MCF 10A (cell line): ENCODE results near the gene FOXF1. TPM values are rescaled to one million over a fixed set of nuclear protein-coding genes. Genes with fewer than 3 reads are reported as not detected.

ENCODE experiments used
- BruUV-seq: library from RNA; stranded (reverse); fragments of 400-500 nt; replicated peaks from 2 replicates; lab custom pipeline; 2021; lab: Mats Ljungman, UMichigan
- CTCF ChIA-PET: fragments of 300-600 bp; sonication (Branson Sonifier 250); formaldehyde crosslinking; extraction: SDS; loops from one replicate; lab custom pipeline; 2021; ENCODE audit warnings: antibody characterized with exemption, inconsistent platforms; lab: Yijun Ruan, JAX
- POLR2A ChIA-PET: fragments of 300-600, 350-650 bp; sonication (Branson Sonifier 250); formaldehyde crosslinking; extraction: SDS; loops from one replicate; lab custom pipeline; 2020; ENCODE audit warnings: antibody characterized with exemption, inconsistent platforms; lab: Yijun Ruan, JAX
- DNase-seq: peaks from one replicate; pipeline ENCODE4 v3.0.0-alpha.2; 2018; ENCODE audit not compliant: unreplicated experiment
- H3K27ac Mint-ChIP-seq: one replicate; pipeline ENCODE4 v1.8.0; 2022; ENCODE audit warnings: mild to moderate bottlenecking, low read depth, mixed read lengths; ENCODE audit not compliant: unreplicated experiment
- H3K27me3 Mint-ChIP-seq: one replicate; pipeline ENCODE4 v1.8.0; 2022; ENCODE audit warnings: mixed read lengths; ENCODE audit not compliant: insufficient read depth, unreplicated experiment
- H3K36me3 Mint-ChIP-seq: one replicate; pipeline ENCODE4 v1.8.0; 2022; ENCODE audit warnings: mild to moderate bottlenecking, moderate library complexity, mixed read lengths; ENCODE audit not compliant: insufficient read depth, unreplicated experiment
- H3K4me1 Mint-ChIP-seq: one replicate; pipeline ENCODE4 v1.8.0; 2022; ENCODE audit warnings: mixed read lengths; ENCODE audit not compliant: insufficient read depth, unreplicated experiment
- H3K4me3 Mint-ChIP-seq: one replicate; pipeline ENCODE4 v1.8.0; 2022; ENCODE audit warnings: mild to moderate bottlenecking, moderate library complexity, mixed read lengths; ENCODE audit not compliant: unreplicated experiment
- H3K9me3 Mint-ChIP-seq: one replicate; pipeline ENCODE4 v1.8.0; 2022; ENCODE audit warnings: mixed read lengths; ENCODE audit not compliant: unreplicated experiment
- CTCF ChIP-seq: fragments of 200-600 bp; IDR thresholded peaks from one replicate; pipeline ENCODE4 v1.8.0; 2022; ENCODE audit warnings: antibody characterized with exemption, mild to moderate bottlenecking; ENCODE audit not compliant: unreplicated experiment
- intact Hi-C: fragments of 100-400 bp; cut with micrococcal nuclease; formaldehyde crosslinking; loops from 2 replicates; pipeline ENCODE4 v1.14.1; 2022
- total RNA-seq: library from RNA; stranded (reverse); gene quantifications from 2 replicates; pipeline ENCODE4 v1.2.3, GENCODE V29; 2022

Gene FOXF1
- total RNA-seq, 1 experiment from 2014 or later = not detected

- CTCF ChIA-PET = interaction anchor here (10.0 kb wide), 1 partner anchor 451 kb away, joined by 249 read pairs; no protein-coding TSS in a partner anchor
- no peaks in the 10 kb centered on the region for H3K4me1 Mint-ChIP-seq
Measured at GRCh38 chr16:86523166-86523740, 12.9 kb downstream of the FOXF1 start.

GRCh38 chr16:86524029-86524428 lies 13.7 kb downstream of the FOXF1 start:
- intact Hi-C loops = no loop called here
- no peak for DNase-seq
- Mint-ChIP-seq H3K9me3 (no peaks in the 10 kb centered on the region), H3K4me1 (no peaks in the 10 kb centered on the region), H3K4me3 (no peak overlapping the region), H3K36me3 (no peaks in the 10 kb centered on the region), H3K27ac (no peak overlapping the region), H3K27me3 (peaks cover 39% of the 10 kb centered on the region)
- no peak for TF ChIP-seq CTCF
- ChIA-PET POLR2A (no interaction called here), CTCF (interaction anchor here (10.0 kb wide), 1 partner anchor 452 kb away, joined by 249 read pairs; no protein-coding TSS in a partner anchor)
- BruUV-seq = no TSS peak

More at GRCh38 chr16:86523166-86523740, 12.9 kb downstream of the FOXF1 start:
- Mint-ChIP-seq H3K9me3 (no peaks in the 10 kb centered on the region), H3K4me3 (no peak overlapping the region), H3K27me3 (peaks cover 39% of the 10 kb centered on the region), H3K27ac (no peak overlapping the region), H3K36me3 (no peaks in the 10 kb centered on the region)
- intact Hi-C loops = no loop called here
- no peak for DNase-seq
- BruUV-seq = no TSS peak
- POLR2A ChIA-PET = no interaction called here
- no peak for TF ChIP-seq CTCF

GRCh38 chr16:86525696-86526095 lies 15.4 kb downstream of the FOXF1 start:
- no TSS peak for BruUV-seq
- Mint-ChIP-seq H3K27ac (no peak overlapping the region), H3K4me1 (no peaks in the 10 kb centered on the region), H3K36me3 (no peaks in the 10 kb centered on the region), H3K27me3 (peaks cover 39% of the 10 kb centered on the region), H3K9me3 (no peaks in the 10 kb centered on the region), H3K4me3 (no peak overlapping the region)
- no peak for DNase-seq
- TF ChIP-seq CTCF = no peak
- intact Hi-C loops = no loop called here
- POLR2A ChIA-PET = no interaction called here
- CTCF ChIA-PET = no interaction called here

GRCh38 chr16:86527366-86527765 lies 17.0 kb downstream of the FOXF1 start:
- H3K4me1 Mint-ChIP-seq = no peaks in the 10 kb centered on the region
- no peak for TF ChIP-seq CTCF
- no TSS peak for BruUV-seq
- no peak for DNase-seq
- peaks cover 39% of the 10 kb centered on the region for H3K27me3 Mint-ChIP-seq
- intact Hi-C loops = no loop called here
- H3K9me3 Mint-ChIP-seq = no peaks in the 10 kb centered on the region
- H3K4me3 Mint-ChIP-seq = no peak overlapping the region
- H3K27ac Mint-ChIP-seq = no peak overlapping the region
- POLR2A ChIA-PET = no interaction called here
- H3K36me3 Mint-ChIP-seq = no peaks in the 10 kb centered on the region
- CTCF ChIA-PET = interaction anchor here (0.5 to 3.5 kb wide), 3 partner anchors 10 to 455 kb away, joined by 3 to 21 read pairs (median 3); no protein-coding TSS in a partner anchor
